Measurements from ENCODE around the gene LIPG.

- TF ChIP-seq KDM4B (CRISPR knock-in tag; IDR thresholded peaks at IDR 0.05) (no peak), ZBTB1 (CRISPR knock-in tag; IDR thresholded peaks at IDR 0.05; ENCODE audit: borderline replicate concordance) (no peak), CBFB (CRISPR knock-in tag; IDR thresholded peaks at IDR 0.05) (no peak), EED (CRISPR knock-in tag; IDR thresholded peaks at IDR 0.05) (no peak), ZNF609 (CRISPR knock-in tag; IDR thresholded peaks at IDR 0.05; ENCODE audit: borderline replicate concordance) (no peak), PRDM4 (CRISPR knock-in tag; IDR thresholded peaks at IDR 0.05; ENCODE audit: borderline replicate concordance) (no peak), UBTF (CRISPR knock-in tag; IDR thresholded peaks at IDR 0.05) (no peak)
Observed at GRCh38 chr18:49581371-49581770, 19.5 kb downstream of the LIPG start.
